Neural progenitor cell (in vitro differentiated cells): Measurements from ENCODE around the gene ASIC3. TPM values are rescaled to one million over a fixed set of nuclear protein-coding genes. Genes with fewer than 3 reads are reported as not detected.

Experiments
- DNase-seq: peaks from one replicate; pipeline ENCODE4 v3.0.0-alpha.2; 2016; ENCODE audit warnings: low spot score
- H2AFZ ChIP-seq: fragments of 200-600 bp; sonication (generic); replicated peaks from 2 replicates; pipeline ENCODE4 v1.6.1; 2016; ENCODE audit warnings: antibody characterized with exemption
- H3F3A ChIP-seq: fragments of 200-600 bp; sonication (generic); 2 replicates; pipeline ENCODE4 v1.6.1; 2016; ENCODE audit warnings: antibody characterized with exemption, low read depth
- H3K27ac ChIP-seq: fragments of 200-600 bp; sonication (generic); 2 replicates; pipeline ENCODE4 v1.5.1; 2016; ENCODE audit warnings: mild to moderate bottlenecking
- H3K27me3 ChIP-seq: fragments of 200-600 bp; sonication (generic); 2 replicates; pipeline ENCODE4 v1.6.1; 2016; ENCODE audit warnings: mild to moderate bottlenecking, moderate library complexity
- H3K36me3 ChIP-seq: fragments of 200-600 bp; sonication (generic); 2 replicates; pipeline ENCODE4 v1.5.1; 2016
- H3K4me1 ChIP-seq: fragments of 200-600 bp; sonication (generic); 2 replicates; pipeline ENCODE4 v1.6.1; 2016; ENCODE audit warnings: mixed run types
- H3K4me2 ChIP-seq: fragments of 200-600 bp; sonication (generic); 2 replicates; pipeline ENCODE4 v1.6.1; 2016
- H3K4me3 ChIP-seq: fragments of 200-600 bp; sonication (generic); 2 replicates; pipeline ENCODE4 v1.5.1; 2016
- H3K79me2 ChIP-seq: fragments of 200-600 bp; sonication (generic); 2 replicates; pipeline ENCODE4 v1.6.1; 2016; ENCODE audit warnings: low read depth
- H3K9ac ChIP-seq: fragments of 200-600 bp; sonication (generic); 2 replicates; pipeline ENCODE4 v1.6.1; 2016
- H3K9me3 ChIP-seq: fragments of 200-600 bp; sonication (generic); 2 replicates; pipeline ENCODE4 v1.5.1; 2016; ENCODE audit warnings: low read depth
- H4K20me1 ChIP-seq: fragments of 200-600 bp; sonication (generic); 2 replicates; pipeline ENCODE4 v1.6.1; 2016; ENCODE audit warnings: low read depth
- H3K27ac Mint-ChIP-seq: 3 replicates; pipeline ENCODE4 v1.8.0; 2021; ENCODE audit warnings: mixed read lengths
- H3K27me3 Mint-ChIP-seq: 2 replicates; pipeline ENCODE4 v1.8.0; 2022; ENCODE audit warnings: low read depth, mild to moderate bottlenecking, inconsistent platforms, moderate library complexity, mixed read lengths; ENCODE audit not compliant: insufficient read depth
- H3K36me3 Mint-ChIP-seq: 3 replicates; pipeline ENCODE4 v1.8.0; 2021; ENCODE audit warnings: mixed read lengths
- H3K4me1 Mint-ChIP-seq: 3 replicates; pipeline ENCODE4 v1.8.0; 2021; ENCODE audit warnings: mixed read lengths
- H3K4me3 Mint-ChIP-seq: 3 replicates; pipeline ENCODE4 v1.8.0; 2021; ENCODE audit warnings: mild to moderate bottlenecking, moderate library complexity, mixed read lengths
- H3K9me3 Mint-ChIP-seq: 3 replicates; pipeline ENCODE4 v1.8.0; 2020; ENCODE audit warnings: mixed read lengths
- CTCF ChIP-seq: fragments of 200-600 bp; sonication (generic); IDR thresholded peaks from 2 replicates; pipeline ENCODE4 v1.5.1; 2017; ENCODE audit warnings: antibody characterized with exemption, mild to moderate bottlenecking
- EZH2 ChIP-seq: fragments of 200-600 bp; sonication (generic); IDR thresholded peaks from 2 replicates; pipeline ENCODE4 v1.6.1; 2017; ENCODE audit warnings: antibody characterized with exemption, mild to moderate bottlenecking, moderate library complexity
- EZH2phosphoT487 ChIP-seq: fragments of 200-600 bp; sonication (generic); IDR thresholded peaks from 2 replicates; pipeline ENCODE4 v1.6.1; 2017; ENCODE audit warnings: antibody characterized with exemption
- total RNA-seq: library from RNA; depleted of rRNA; stranded (reverse); fragments of >200 nt; gene quantifications from 2 replicates; pipeline ENCODE4 v1.2.3, GENCODE V29; 2015; ENCODE audit warnings: low replicate concordance

Gene ASIC3
- total RNA-seq, 1 donor from 2014 or later, result not detected

- no peaks in the 10 kb centered on the region for H3K9me3 Mint-ChIP-seq
- H3K4me1 ChIP-seq, result peaks cover 36% of the 10 kb centered on the region
- H3K9ac ChIP-seq, result no peak overlapping the region
- TF ChIP-seq CTCF (peak; percentile 24), EZH2phosphoT487 (no peak), EZH2 (no peak)
- H3K4me2 ChIP-seq, result peak overlapping the region; percentile 70
- H3K27ac ChIP-seq, result no peak overlapping the region
- peak; percentile 97 for DNase-seq
- H3K9me3 ChIP-seq, result no peaks in the 10 kb centered on the region
- peaks cover 30% of the 10 kb centered on the region for H3F3A ChIP-seq
- peak overlapping the region; percentile 60 for H2AFZ ChIP-seq
- H3K4me3 ChIP-seq, result peak overlapping the region; percentile 50
- no peaks in the 10 kb centered on the region for H4K20me1 ChIP-seq
- peak overlapping the region; percentile 60 for H3K4me3 Mint-ChIP-seq
- H3K36me3 Mint-ChIP-seq, result peaks cover 10% of the 10 kb centered on the region
- peaks cover 55% of the 10 kb centered on the region for H3K4me1 Mint-ChIP-seq
- H3K79me2 ChIP-seq, result no peaks in the 10 kb centered on the region
- no peaks in the 10 kb centered on the region for H3K36me3 ChIP-seq
- peaks cover 6% of the 10 kb centered on the region for H3K27me3 Mint-ChIP-seq
- H3K27me3 ChIP-seq, result peaks cover 43% of the 10 kb centered on the region
- peak overlapping the region; percentile 78 for H3K27ac Mint-ChIP-seq
Measured at GRCh38 chr7:151013733-151014497, 34.4 kb upstream of the ASIC3 start.

- no peaks in the 10 kb centered on the region for H3K79me2 ChIP-seq
- H4K20me1 ChIP-seq, result no peaks in the 10 kb centered on the region
- no peak overlapping the region for H3K4me3 ChIP-seq
- peaks cover 53% of the 10 kb centered on the region for H3K27me3 ChIP-seq
- no peaks in the 10 kb centered on the region for H3K36me3 ChIP-seq
- no peak overlapping the region for H2AFZ ChIP-seq
- H3K9me3 ChIP-seq, result no peaks in the 10 kb centered on the region
- no peak for DNase-seq
- H3K9ac ChIP-seq, result no peak overlapping the region
- peaks cover 39% of the 10 kb centered on the region for H3K4me1 ChIP-seq
- H3K9me3 Mint-ChIP-seq, result no peaks in the 10 kb centered on the region
- H3F3A ChIP-seq, result peaks cover 39% of the 10 kb centered on the region
- no peak for TF ChIP-seq CTCF
- TF ChIP-seq EZH2phosphoT487, result no peak
- no peak for TF ChIP-seq EZH2
- peak overlapping the region; percentile 23 for H3K27ac Mint-ChIP-seq
- H3K4me1 Mint-ChIP-seq, result peaks cover 60% of the 10 kb centered on the region
- peaks cover 11% of the 10 kb centered on the region for H3K27me3 Mint-ChIP-seq
- no peak overlapping the region for H3K4me3 Mint-ChIP-seq
- H3K36me3 Mint-ChIP-seq, result peaks cover 10% of the 10 kb centered on the region
- no peak overlapping the region for H3K27ac ChIP-seq
- no peak overlapping the region for H3K4me2 ChIP-seq
Measured at GRCh38 chr7:151014950-151015349, 33.4 kb upstream of the ASIC3 start.

GRCh38 chr7:151015967-151016366, 32.4 kb upstream of the ASIC3 start:
- no peak for DNase-seq
- Histone ChIP-seq H3F3A (peaks cover 47% of the 10 kb centered on the region), H3K27ac (no peak overlapping the region), H3K4me2 (no peak overlapping the region), H3K9me3 (no peaks in the 10 kb centered on the region), H3K4me3 (no peak overlapping the region), H3K4me1 (peaks cover 39% of the 10 kb centered on the region), H3K79me2 (no peaks in the 10 kb centered on the region), H3K27me3 (peaks cover 54% of the 10 kb centered on the region), H4K20me1 (no peaks in the 10 kb centered on the region), H2AFZ (no peak overlapping the region), H3K36me3 (no peaks in the 10 kb centered on the region), H3K9ac (no peak overlapping the region)
- H3K9me3 Mint-ChIP-seq, result no peaks in the 10 kb centered on the region
- no peak overlapping the region for H3K4me3 Mint-ChIP-seq
- no peak for TF ChIP-seq CTCF
- TF ChIP-seq EZH2phosphoT487, result no peak
- peaks cover 10% of the 10 kb centered on the region for H3K36me3 Mint-ChIP-seq
- H3K27ac Mint-ChIP-seq, result no peak overlapping the region
- H3K4me1 Mint-ChIP-seq, result peaks cover 61% of the 10 kb centered on the region
- H3K27me3 Mint-ChIP-seq, result peaks cover 13% of the 10 kb centered on the region
